Keratinocyte (primary cell): ENCODE results near the gene DDX5.
"Not testable (repeated sequence)": the region's sequence is repeated elsewhere in the genome, so short reads cannot be mapped to it uniquely, and the experiment has no call there.

Experiments
- EZH2 ChIP-seq: IDR thresholded peaks from one replicate; pipeline ENCODE4 v1.6.1; 2012; ENCODE audit warnings: inconsistent platforms, mild to moderate bottlenecking, low read length, moderate library complexity
- TF ChIP-seq, protein P1 (sequence below), 3 experiments: IDR thresholded peaks in 1 of 3; conservative IDR thresholded peaks in 1 of 3; optimal IDR thresholded peaks in 1 of 3; 2 replicates in 2 of 3; 3 replicates in 1 of 3; pipeline versions ENCODE3 to v1.5.1; 2011; ENCODE audit warnings: low read length in 3 of 3, mild to moderate bottlenecking in 3 of 3, moderate library complexity in 2 of 3, control low read depth in 1 of 3, inconsistent platforms in 1 of 3; ENCODE audit not compliant: insufficient read depth in 2 of 3; ENCODE audit errors: extremely low read depth in 1 of 3

DNA sequence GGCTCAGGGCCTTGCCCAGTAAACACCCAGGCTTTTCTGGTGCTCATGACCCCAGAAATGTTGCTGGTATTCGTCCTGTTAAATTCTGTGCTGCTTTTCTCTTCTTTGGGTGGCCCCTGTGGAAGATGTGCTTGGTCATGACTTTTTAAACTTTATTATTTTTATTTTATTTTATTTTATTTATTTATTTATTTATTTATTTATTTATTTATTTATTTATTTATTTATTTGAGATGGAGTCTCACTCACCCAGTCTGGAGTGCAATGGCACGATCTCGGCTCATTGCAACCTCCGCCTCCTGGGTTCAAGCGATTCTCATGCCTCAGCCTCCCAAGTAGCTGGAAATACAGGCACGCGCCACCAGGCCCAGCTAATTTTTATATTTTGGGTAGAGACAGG, 46.3 kb downstream of the DDX5 start:
- TF ChIP-seq, protein P1, sequence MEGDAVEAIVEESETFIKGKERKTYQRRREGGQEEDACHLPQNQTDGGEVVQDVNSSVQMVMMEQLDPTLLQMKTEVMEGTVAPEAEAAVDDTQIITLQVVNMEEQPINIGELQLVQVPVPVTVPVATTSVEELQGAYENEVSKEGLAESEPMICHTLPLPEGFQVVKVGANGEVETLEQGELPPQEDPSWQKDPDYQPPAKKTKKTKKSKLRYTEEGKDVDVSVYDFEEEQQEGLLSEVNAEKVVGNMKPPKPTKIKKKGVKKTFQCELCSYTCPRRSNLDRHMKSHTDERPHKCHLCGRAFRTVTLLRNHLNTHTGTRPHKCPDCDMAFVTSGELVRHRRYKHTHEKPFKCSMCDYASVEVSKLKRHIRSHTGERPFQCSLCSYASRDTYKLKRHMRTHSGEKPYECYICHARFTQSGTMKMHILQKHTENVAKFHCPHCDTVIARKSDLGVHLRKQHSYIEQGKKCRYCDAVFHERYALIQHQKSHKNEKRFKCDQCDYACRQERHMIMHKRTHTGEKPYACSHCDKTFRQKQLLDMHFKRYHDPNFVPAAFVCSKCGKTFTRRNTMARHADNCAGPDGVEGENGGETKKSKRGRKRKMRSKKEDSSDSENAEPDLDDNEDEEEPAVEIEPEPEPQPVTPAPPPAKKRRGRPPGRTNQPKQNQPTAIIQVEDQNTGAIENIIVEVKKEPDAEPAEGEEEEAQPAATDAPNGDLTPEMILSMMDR (optimal IDR thresholded peaks at IDR 0.05 in 1 of 3, IDR thresholded peaks at IDR 0.05 in 1 of 3, conservative IDR thresholded peaks at IDR 0.05 in 1 of 3; ENCODE audit: extremely low read depth in 1 of 3, insufficient read depth in 2 of 3, low read length in 3 of 3): not testable (repeated sequence)
- not testable (repeated sequence) for TF ChIP-seq EZH2
